Hepatocyte (in vitro differentiated cells): ENCODE measurements around the gene ARSD. TPM values are rescaled to one million over a fixed set of nuclear protein-coding genes. Genes with fewer than 3 reads are reported as not detected.

ENCODE experiments used
- DNase-seq: peaks from one replicate; pipeline ENCODE4 v3.0.0-alpha.2; 2016; ENCODE audit warnings: low spot score
- H2AFZ ChIP-seq: fragments of 200-600 bp; sonication (generic); 2 replicates; pipeline ENCODE4 v1.6.0; 2016; ENCODE audit warnings: antibody characterized with exemption, mild to moderate bottlenecking
- H3K27ac ChIP-seq: fragments of 200-600 bp; sonication (generic); 2 replicates; pipeline ENCODE4 v1.5.1; 2016; ENCODE audit warnings: mild to moderate bottlenecking
- H3K27me3 ChIP-seq: fragments of 200-600 bp; sonication (generic); 2 replicates; pipeline ENCODE4 v1.6.1; 2016
- H3K36me3 ChIP-seq: fragments of 200-600 bp; sonication (generic); replicated peaks from 2 replicates; pipeline ENCODE4 v1.5.1; 2016; ENCODE audit warnings: low read depth; ENCODE audit not compliant: insufficient read depth
- H3K4me1 ChIP-seq: fragments of 200-600 bp; sonication (generic); 2 replicates; pipeline ENCODE4 v1.5.1; 2016; ENCODE audit warnings: mild to moderate bottlenecking, moderate library complexity; ENCODE audit not compliant: insufficient read depth
- H3K4me2 ChIP-seq: fragments of 200-600 bp; sonication (generic); 2 replicates; pipeline ENCODE4 v1.6.0; 2016
- H3K4me3 ChIP-seq: fragments of 200-600 bp; sonication (generic); 2 replicates; pipeline ENCODE4 v1.5.1; 2016; ENCODE audit warnings: mild to moderate bottlenecking
- H3K79me2 ChIP-seq: fragments of 200-600 bp; sonication (generic); 2 replicates; pipeline ENCODE4 v1.6.0; 2017; ENCODE audit warnings: mild to moderate bottlenecking
- H3K9me2 ChIP-seq: fragments of 200-600 bp; sonication (generic); replicated peaks from 2 replicates; pipeline ENCODE4 v1.6.0; 2017; ENCODE audit warnings: mild to moderate bottlenecking; ENCODE audit not compliant: insufficient read depth
- H3K9me3 ChIP-seq: fragments of 200-600 bp; sonication (generic); 2 replicates; pipeline ENCODE4 v1.5.1; 2016; ENCODE audit warnings: low read depth, mild to moderate bottlenecking
- H4K20me1 ChIP-seq: fragments of 200-600 bp; sonication (generic); 2 replicates; pipeline ENCODE4 v1.6.0; 2016; ENCODE audit warnings: mild to moderate bottlenecking; ENCODE audit not compliant: insufficient read depth, poor library complexity, severe bottlenecking
- CTCF ChIP-seq: fragments of 200-600 bp; sonication (generic); IDR thresholded peaks from 2 replicates; pipeline ENCODE4 v1.5.1; 2016; ENCODE audit warnings: antibody characterized with exemption, mild to moderate bottlenecking; ENCODE audit not compliant: poor library complexity
- EZH2 ChIP-seq: fragments of 200-600 bp; sonication (generic); IDR thresholded peaks from 2 replicates; pipeline ENCODE4 v1.6.1; 2016; ENCODE audit warnings: antibody characterized with exemption, mild to moderate bottlenecking, borderline replicate concordance
- EZH2phosphoT487 ChIP-seq: fragments of 200-600 bp; sonication (generic); IDR thresholded peaks from one replicate; pipeline ENCODE4 v1.6.1; 2018; ENCODE audit warnings: antibody characterized with exemption, mild to moderate bottlenecking, low read depth, moderate library complexity; ENCODE audit not compliant: unreplicated experiment, severe bottlenecking
- WGBS: methylation state at CpG from one replicate; pipeline ENCODE4 v1.1.6; 2016; ENCODE audit warnings: low lambda C conversion rate; ENCODE audit errors: missing lambda C conversion rate; 5-methylcytosine and 5-hydroxymethylcytosine counted together
- polyA plus RNA-seq: library from polyadenylated mRNA; unstranded; fragments of >200 nt; fragmentation: Nextera tagmentation; extraction: Ambion mirVana; gene quantifications from 2 replicates; pipeline ENCODE4 v1.2.1, GENCODE V29; 2016
- total RNA-seq: library from RNA; depleted of rRNA; stranded (reverse); fragments of >200 nt; gene quantifications from 2 replicates; pipeline ENCODE4 v1.2.3, GENCODE V29; 2014

ARSD gene
- total and polyA plus RNA-seq, 2 experiments from 2014 or later: 25.0 to 32.9 TPM

- H4K20me1 ChIP-seq: no peaks in the 10 kb centered on the region
- H3K9me3 ChIP-seq: no peaks in the 10 kb centered on the region
- H3K4me3 ChIP-seq: no peak overlapping the region
- H3K36me3 ChIP-seq: no peaks in the 10 kb centered on the region
- no peak for TF ChIP-seq CTCF
- TF ChIP-seq EZH2: no peak
- no peak for TF ChIP-seq EZH2phosphoT487
- no peaks in the 10 kb centered on the region for H3K79me2 ChIP-seq
- no peak overlapping the region for H3K27ac ChIP-seq
- no peaks in the 10 kb centered on the region for H3K4me1 ChIP-seq
- H2AFZ ChIP-seq: no peak overlapping the region
- H3K27me3 ChIP-seq: no peaks in the 10 kb centered on the region
- 84% methylated on average over 2 of the region's 2 CpGs for WGBS
- DNase-seq: no peak
- no peaks in the 10 kb centered on the region for H3K9me2 ChIP-seq
- H3K4me2 ChIP-seq: no peak overlapping the region
Observed at GRCh38 chrX:2878563-2878962, 50.6 kb downstream of the ARSD start.

GRCh38 chrX:2875798-2876399 lies 53.2 kb downstream of the ARSD start:
- DNase-seq: peak; percentile 39
- no peaks in the 10 kb centered on the region for H3K9me3 ChIP-seq
- 88% methylated on average over 6 of the region's 6 CpGs for WGBS
- H3K36me3 ChIP-seq: no peaks in the 10 kb centered on the region
- no peak overlapping the region for H3K27ac ChIP-seq
- no peak overlapping the region for H3K4me3 ChIP-seq
- H3K9me2 ChIP-seq: no peaks in the 10 kb centered on the region
- H2AFZ ChIP-seq: no peak overlapping the region
- H3K4me2 ChIP-seq: no peak overlapping the region
- H3K79me2 ChIP-seq: no peaks in the 10 kb centered on the region
- no peaks in the 10 kb centered on the region for H3K27me3 ChIP-seq
- peak; percentile 45 for TF ChIP-seq CTCF
- no peak for TF ChIP-seq EZH2phosphoT487
- no peak for TF ChIP-seq EZH2
- no peaks in the 10 kb centered on the region for H4K20me1 ChIP-seq
- H3K4me1 ChIP-seq: no peaks in the 10 kb centered on the region

- 95% methylated on average over 3 of the region's 3 CpGs for WGBS
- H3K79me2 ChIP-seq: no peaks in the 10 kb centered on the region
- no peaks in the 10 kb centered on the region for H3K4me1 ChIP-seq
- no peaks in the 10 kb centered on the region for H3K27me3 ChIP-seq
- no peaks in the 10 kb centered on the region for H4K20me1 ChIP-seq
- TF ChIP-seq CTCF: no peak
- TF ChIP-seq EZH2phosphoT487: no peak
- TF ChIP-seq EZH2: no peak
- no peaks in the 10 kb centered on the region for H3K36me3 ChIP-seq
- H3K9me3 ChIP-seq: no peaks in the 10 kb centered on the region
- H3K4me2 ChIP-seq: no peak overlapping the region
- no peak overlapping the region for H3K27ac ChIP-seq
- no peak overlapping the region for H3K4me3 ChIP-seq
- no peak overlapping the region for H2AFZ ChIP-seq
- DNase-seq: no peak
- H3K9me2 ChIP-seq: no peaks in the 10 kb centered on the region
Observed at GRCh38 chrX:2875136-2875481, 54.0 kb downstream of the ARSD start.
